WI38 (cell line): Measurements from ENCODE around the gene ALOX5AP.

Experiments used
- H3K4me3 ChIP-seq: 2 replicates; pipeline ENCODE4 v1.5.1; 2011; ENCODE audit warnings: low read depth, mild to moderate bottlenecking, control low read depth, low read length
- TF ChIP-seq, protein P1 (sequence below): IDR thresholded peaks from 2 replicates; pipeline ENCODE4 v1.5.1; 2012; ENCODE audit warnings: low read depth, mild to moderate bottlenecking, control low read depth, low read length

The ALOX5AP gene

DNA sequence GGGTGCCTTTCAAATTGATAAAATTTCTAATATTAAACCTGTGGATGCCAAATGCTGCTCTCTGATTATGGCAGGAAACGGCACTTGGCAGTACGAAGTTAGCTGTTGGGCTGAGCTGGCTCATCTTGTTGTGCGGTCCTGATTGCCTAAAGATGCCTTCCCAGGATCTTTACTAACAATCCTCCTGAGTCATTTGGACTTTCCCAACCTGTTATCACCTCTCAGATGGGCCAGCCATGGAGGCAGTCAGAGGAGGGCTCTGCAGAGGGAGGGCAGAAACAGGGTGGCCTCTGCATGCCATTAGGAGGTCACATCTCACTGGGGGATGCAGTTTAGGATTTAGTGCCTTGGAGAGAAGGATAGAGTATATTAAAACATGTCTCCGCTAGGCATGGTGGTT is 27.3 kb downstream of the ALOX5AP start:
- TF ChIP-seq, protein P1, sequence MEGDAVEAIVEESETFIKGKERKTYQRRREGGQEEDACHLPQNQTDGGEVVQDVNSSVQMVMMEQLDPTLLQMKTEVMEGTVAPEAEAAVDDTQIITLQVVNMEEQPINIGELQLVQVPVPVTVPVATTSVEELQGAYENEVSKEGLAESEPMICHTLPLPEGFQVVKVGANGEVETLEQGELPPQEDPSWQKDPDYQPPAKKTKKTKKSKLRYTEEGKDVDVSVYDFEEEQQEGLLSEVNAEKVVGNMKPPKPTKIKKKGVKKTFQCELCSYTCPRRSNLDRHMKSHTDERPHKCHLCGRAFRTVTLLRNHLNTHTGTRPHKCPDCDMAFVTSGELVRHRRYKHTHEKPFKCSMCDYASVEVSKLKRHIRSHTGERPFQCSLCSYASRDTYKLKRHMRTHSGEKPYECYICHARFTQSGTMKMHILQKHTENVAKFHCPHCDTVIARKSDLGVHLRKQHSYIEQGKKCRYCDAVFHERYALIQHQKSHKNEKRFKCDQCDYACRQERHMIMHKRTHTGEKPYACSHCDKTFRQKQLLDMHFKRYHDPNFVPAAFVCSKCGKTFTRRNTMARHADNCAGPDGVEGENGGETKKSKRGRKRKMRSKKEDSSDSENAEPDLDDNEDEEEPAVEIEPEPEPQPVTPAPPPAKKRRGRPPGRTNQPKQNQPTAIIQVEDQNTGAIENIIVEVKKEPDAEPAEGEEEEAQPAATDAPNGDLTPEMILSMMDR = no peak
- H3K4me3 ChIP-seq = no peak overlapping the region

DNA sequence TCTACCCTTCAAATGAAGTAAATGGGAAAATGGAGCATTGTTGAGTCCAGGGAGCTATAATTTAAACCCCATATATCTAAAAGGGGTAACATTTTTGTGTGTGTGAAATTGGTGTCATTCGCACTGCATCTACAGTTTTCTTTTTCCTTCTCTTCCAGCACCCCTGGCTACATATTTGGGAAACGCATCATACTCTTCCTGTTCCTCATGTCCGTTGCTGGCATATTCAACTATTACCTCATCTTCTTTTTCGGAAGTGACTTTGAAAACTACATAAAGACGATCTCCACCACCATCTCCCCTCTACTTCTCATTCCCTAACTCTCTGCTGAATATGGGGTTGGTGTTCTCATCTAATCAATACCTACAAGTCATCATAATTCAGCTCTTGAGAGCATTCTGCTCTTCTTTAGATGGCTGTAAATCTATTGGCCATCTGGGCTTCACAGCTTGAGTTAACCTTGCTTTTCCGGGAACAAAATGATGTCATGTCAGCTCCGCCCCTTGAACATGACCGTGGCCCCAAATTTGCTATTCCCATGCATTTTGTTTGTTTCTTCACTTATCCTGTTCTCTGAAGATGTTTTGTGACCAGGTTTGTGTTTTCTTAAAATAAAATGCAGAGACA is 28.6 kb downstream of the ALOX5AP start:
- no peak overlapping the region for H3K4me3 ChIP-seq
- TF ChIP-seq, protein P1 = no peak

DNA sequence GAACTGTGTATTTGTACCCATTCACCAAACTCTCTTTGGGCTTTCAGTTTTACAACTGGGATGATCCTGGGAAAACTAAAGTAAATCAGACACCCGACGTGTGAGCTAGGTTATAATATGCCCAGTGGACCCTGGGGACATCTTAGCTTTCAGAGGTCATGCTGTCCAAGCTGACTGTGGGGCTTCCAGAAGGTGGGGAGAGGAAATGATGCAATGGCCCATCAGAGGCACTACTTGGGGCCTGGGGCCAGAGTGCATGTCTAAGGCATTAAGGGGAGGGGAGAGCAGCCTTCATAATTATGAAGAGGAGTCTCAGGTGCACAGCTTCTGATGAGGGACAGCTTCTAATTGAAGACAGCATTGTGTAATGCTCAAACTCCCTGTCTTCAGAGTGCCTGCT is 30.9 kb downstream of the ALOX5AP start:
- no peak overlapping the region for H3K4me3 ChIP-seq
- TF ChIP-seq, protein P1 = no peak

DNA sequence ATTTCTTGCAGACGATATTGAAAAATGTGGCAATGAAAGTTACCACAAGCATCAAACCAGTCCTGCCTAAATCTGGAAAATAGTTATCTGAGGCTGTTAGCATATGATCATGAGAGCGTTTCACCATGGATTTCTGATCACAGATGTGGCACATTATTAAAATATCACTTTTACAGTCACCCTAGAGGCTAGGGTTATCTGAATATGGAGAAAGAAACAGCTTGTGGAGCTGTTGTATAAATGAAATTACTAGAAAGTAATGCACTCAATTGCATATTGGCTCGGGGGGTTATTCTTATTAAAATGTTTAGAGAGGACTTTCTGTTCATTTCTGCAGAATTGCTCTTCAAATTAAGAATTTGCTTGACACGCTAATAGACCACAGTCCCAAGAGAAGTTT is 35.6 kb downstream of the ALOX5AP start:
- TF ChIP-seq, protein P1 = no peak
- H3K4me3 ChIP-seq = no peak overlapping the region

DNA sequence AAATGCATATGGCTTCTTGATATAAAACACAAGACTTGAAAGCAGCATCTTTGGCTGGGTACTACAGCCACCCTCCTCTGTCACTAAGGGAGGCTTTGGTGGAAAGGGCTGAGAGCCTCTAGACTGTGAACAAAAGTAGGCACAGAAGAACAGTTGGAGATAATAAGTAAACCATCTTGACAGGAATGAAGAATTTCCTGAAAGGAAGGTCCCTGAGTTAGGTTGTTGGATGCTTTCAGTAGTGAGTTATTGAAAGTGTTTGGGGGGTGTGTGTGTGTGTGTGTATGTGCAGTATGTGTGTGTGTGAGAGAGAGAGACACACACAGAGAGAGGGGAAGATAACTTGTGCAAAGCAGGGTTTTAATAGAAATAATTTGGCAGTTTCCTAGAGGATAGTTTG is 38.2 kb downstream of the ALOX5AP start:
- TF ChIP-seq, protein P1 = no peak
- no peak overlapping the region for H3K4me3 ChIP-seq

DNA sequence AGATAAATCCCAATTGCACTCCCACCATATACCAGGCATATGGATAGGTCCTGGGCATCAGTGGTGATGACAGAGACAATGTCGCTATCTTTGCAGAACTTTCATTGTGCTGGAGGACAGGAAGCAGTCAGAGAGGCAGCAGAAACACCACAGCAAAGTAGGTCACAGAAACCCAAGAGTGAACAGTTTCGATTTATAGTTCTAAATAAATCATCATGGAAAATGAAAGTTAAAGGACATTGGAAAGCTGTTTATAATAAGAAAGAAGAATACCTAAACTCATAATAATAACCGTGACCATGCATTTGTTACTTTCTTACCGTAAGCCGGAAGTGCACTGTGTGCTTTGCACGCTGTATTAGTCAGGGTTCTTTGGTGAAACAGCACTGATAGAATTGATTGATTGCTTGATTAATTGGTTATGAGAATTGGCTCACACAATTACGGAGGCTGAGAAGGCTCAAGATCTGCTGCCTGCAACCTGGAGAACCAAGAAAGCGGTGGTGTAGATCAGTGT is 38.9 kb downstream of the ALOX5AP start:
- TF ChIP-seq, protein P1 = no peak
- H3K4me3 ChIP-seq = no peak overlapping the region

DNA sequence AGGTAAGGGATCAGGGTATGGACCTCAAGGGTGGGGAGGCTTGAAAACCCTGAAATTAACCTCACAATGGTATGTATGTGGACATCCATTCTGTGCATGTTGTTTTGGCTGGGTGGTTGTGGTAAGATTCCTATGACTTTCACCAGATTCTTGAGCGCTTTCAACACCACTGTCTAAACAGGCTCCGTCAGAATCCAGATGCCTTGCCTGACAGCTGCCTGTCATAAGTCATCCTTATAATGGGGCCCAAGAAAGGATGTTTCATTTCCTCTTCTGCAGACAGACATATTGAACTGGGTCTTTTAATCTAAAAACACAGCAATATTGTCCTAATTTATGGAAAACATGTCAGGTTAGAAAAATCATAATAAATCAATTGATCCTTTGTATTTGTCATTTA is 41.3 kb downstream of the ALOX5AP start:
- TF ChIP-seq, protein P1 = no peak

More for the DNA sequence above, 41.3 kb downstream of the ALOX5AP start:
- H3K4me3 ChIP-seq = no peak overlapping the region
